GM18873 (cell line): ENCODE measurements around the gene EEF1B2.

ENCODE experiments used
- ATAC-seq: cut with Tn5 transposase; IDR thresholded peaks from one replicate; pipeline ENCODE4 v1.9.1; 2021; ENCODE audit warnings: mild to moderate bottlenecking, moderate library complexity, moderate number of reproducible peaks; ENCODE audit not compliant: unreplicated experiment, low FRiP score

Gene EEF1B2

DNA sequence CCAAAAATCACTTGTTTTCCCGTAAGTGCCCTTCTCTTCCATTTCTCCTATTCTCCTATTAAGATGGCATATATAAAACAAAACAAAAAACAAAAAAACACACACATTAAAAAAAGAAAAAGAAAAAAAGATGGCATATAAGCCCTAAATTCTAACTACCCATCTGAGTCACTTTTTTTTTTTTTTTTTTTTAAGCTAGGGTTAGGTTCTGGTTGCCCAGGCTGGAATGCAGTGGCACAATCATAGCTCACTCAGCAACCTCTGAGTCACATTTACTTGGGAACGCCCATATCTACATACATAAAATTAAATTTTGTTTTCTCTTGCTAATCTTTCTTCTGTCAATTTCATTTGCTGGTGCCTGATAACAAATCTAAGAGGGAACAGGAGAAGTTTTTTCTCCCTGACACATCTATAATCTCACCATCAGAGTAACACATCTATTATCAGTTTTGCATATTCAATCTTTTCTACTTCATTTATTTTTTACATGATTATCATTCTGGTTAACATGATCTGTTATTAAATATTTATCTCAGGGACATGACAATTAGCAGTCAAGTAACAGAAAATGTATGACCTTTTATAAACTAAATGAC lies 52.1 kb downstream of the EEF1B2 start:
- ATAC-seq, result no peak
